Measurements from ENCODE around the gene C6orf118.

Gene C6orf118

GRCh38 chr6:165243801-165244200 is 65.6 kb downstream of the C6orf118 start:
- no peak for DNase-seq

GRCh38 chr6:165236326-165236725 is 73.1 kb downstream of the C6orf118 start:
- no peak for DNase-seq

GRCh38 chr6:165232731-165233488 is 76.5 kb downstream of the C6orf118 start:
- DNase-seq: no peak

- DNase-seq: no peak
Measured at GRCh38 chr6:165231581-165232561, 77.5 kb downstream of the C6orf118 start.

GRCh38 chr6:165231177-165231576 is 78.2 kb downstream of the C6orf118 start:
- no peak for DNase-seq
